K562 (cell line): ENCODE measurements around the gene ECM1. TPM values are rescaled to one million over a fixed set of nuclear protein-coding genes. Genes with fewer than 3 reads are reported as not detected.

Experiments used
- ATAC-seq: fragments of 200-7000 bp; cut with Tn5 transposase; 3 replicates; pipeline ENCODE4 v1.9.1; 2020; ENCODE audit warnings: moderate library complexity
- BruUV-seq: library from RNA; stranded (reverse); fragments of 400-500 nt; replicated peaks from 2 replicates; lab custom pipeline; 2021; lab: Mats Ljungman, UMichigan
- CTCF ChIA-PET: fragments of 300-600 bp; formaldehyde crosslinking; extraction: SDS; loops from one replicate; lab custom pipeline; 2021; ENCODE audit warnings: low intra/inter-chr PET ratio; lab: Yijun Ruan, JAX
- POLR2A ChIA-PET: fragments of 300-600, 350-650 bp; sonication (Branson Sonifier 250); formaldehyde crosslinking; extraction: SDS; loops from one replicate; lab custom pipeline; 2021; ENCODE audit warnings: antibody characterized with exemption, inconsistent platforms; lab: Yijun Ruan, JAX
- DNase-seq, 4 experiments: peaks; one replicate each; pipeline versions ENCODE4 v3.0.0 to v3.0.0-alpha.2; 2011 to 2018; ENCODE audit warnings: low spot score in 3 of 4, mixed read lengths in 3 of 4; ENCODE audit errors: extremely low read depth in 1 of 4
- FAIRE-seq: peaks from 2 replicates; lab custom pipeline; 2011; peaks lifted over from hg19 to GRCh38; lab: Jason Lieb, UNC
- H2AFZ ChIP-seq: 2 replicates; pipeline ENCODE4 v1.6.0; 2011; ENCODE audit warnings: low read depth, low read length, control low read depth, inconsistent platforms
- H3K27ac ChIP-seq: fragments of 200-600 bp; 3 replicates; pipeline ENCODE4 v1.8.0; 2011; ENCODE audit warnings: low read depth, mild to moderate bottlenecking, control low read depth, inconsistent platforms, low read length, moderate library complexity, mixed read lengths; ENCODE audit errors: extremely low read depth
- H3K27me3 ChIP-seq, 2 experiments: fragments of 300-600 bp in 1 of 2; 2 replicates in 1 of 2; 3 replicates in 1 of 2; pipeline versions ENCODE4 v1.6.0 to v1.8.0; 2011; ENCODE audit warnings: inconsistent platforms in 2 of 2, low read length in 2 of 2, mild to moderate bottlenecking in 1 of 2, mixed read lengths in 1 of 2, moderate library complexity in 1 of 2; ENCODE audit not compliant: control insufficient read depth in 2 of 2, insufficient read depth in 2 of 2
- H3K36me3 ChIP-seq: fragments of 300-600 bp; 3 replicates; pipeline ENCODE4 v1.8.0; 2011; ENCODE audit warnings: mild to moderate bottlenecking, low read length, inconsistent platforms; ENCODE audit not compliant: control insufficient read depth, insufficient read depth
- H3K4me1 ChIP-seq, 2 experiments: fragments of 200-600 bp in 1 of 2; replicated peaks in 1 of 2; 2 replicates in 1 of 2; 3 replicates in 1 of 2; pipeline versions ENCODE4 v1.5.1 to v1.8.0; 2011; ENCODE audit warnings: inconsistent platforms in 2 of 2, low read length in 2 of 2, mild to moderate bottlenecking in 1 of 2, mixed read lengths in 1 of 2, moderate library complexity in 1 of 2; ENCODE audit not compliant: control insufficient read depth in 2 of 2, insufficient read depth in 2 of 2
- H3K4me2 ChIP-seq: 2 replicates; pipeline ENCODE4 v1.6.1; 2011; ENCODE audit warnings: low read length, control low read depth, inconsistent platforms, mixed read lengths; ENCODE audit not compliant: insufficient read depth
- H3K4me3 ChIP-seq: fragments of 200-600 bp; sonication (generic), shearing (Covaris generic); 2 replicates; pipeline ENCODE4 v1.5.1; 2016; ENCODE audit warnings: control low read depth, inconsistent platforms
- H3K79me2 ChIP-seq: fragments of 200-600 bp; 3 replicates; pipeline ENCODE4 v1.8.0; 2011; ENCODE audit warnings: low read length, inconsistent platforms; ENCODE audit not compliant: control insufficient read depth, insufficient read depth
- H3K9ac ChIP-seq, 2 experiments: 2 replicates each; pipeline versions ENCODE4 v1.6.0 to v1.6.1; 2011; ENCODE audit warnings: low read depth in 2 of 2, low read length in 2 of 2, control low read depth in 1 of 2, inconsistent platforms in 1 of 2, mild to moderate bottlenecking in 1 of 2, mixed read lengths in 1 of 2; ENCODE audit not compliant: insufficient read depth in 1 of 2
- H3K9me1 ChIP-seq: one replicate; pipeline ENCODE4 v1.6.0; 2011; ENCODE audit warnings: inconsistent platforms, mild to moderate bottlenecking, low read length, moderate library complexity; ENCODE audit not compliant: control insufficient read depth, insufficient read depth
- H3K9me3 ChIP-seq: replicated peaks from 2 replicates; pipeline ENCODE4 v1.5.1; 2011; ENCODE audit warnings: low read depth, low read length, inconsistent platforms; ENCODE audit not compliant: control insufficient read depth, insufficient read depth
- H4K20me1 ChIP-seq: replicated peaks from 2 replicates; pipeline ENCODE4 v1.6.1; 2011; ENCODE audit warnings: low read length, inconsistent platforms, mixed read lengths; ENCODE audit not compliant: control insufficient read depth, insufficient read depth
- ARNT ChIP-seq, 2 experiments: fragments of 450-650 bp; IDR thresholded peaks; 2 replicates each; pipeline ENCODE4 v1.6.1; 2016; ENCODE audit warnings: mild to moderate bottlenecking in 1 of 2
- CAMTA2 ChIP-seq: fragments of 250-450 bp; sonication (Bioruptor Pico); conservative IDR thresholded peaks from 2 replicates; pipeline ENCODE4 v1.5.1; 2022
- CEBPG ChIP-seq, 3 experiments: fragments of 200-800 bp in 1 of 3; sonication (Bioruptor generic) in 1 of 3; sonication (generic) in 1 of 3; formaldehyde crosslinking in 1 of 3; IDR thresholded peaks in 2 of 3; conservative IDR thresholded peaks in 1 of 3; 2 replicates each; pipeline versions ENCODE4 v1.6.1 to v1.8.0; 2016 to 2022; ENCODE audit warnings: missing compliant biosample characterization in 2 of 3, missing genetic modification characterization in 2 of 3, mild to moderate bottlenecking in 1 of 3, missing genetic modification reagents in 1 of 3
- DPF2 ChIP-seq: fragments of 450-650 bp; IDR thresholded peaks from 2 replicates; pipeline ENCODE4 v1.6.1; 2016
- ERF ChIP-seq: fragments of 450-650 bp; formaldehyde crosslinking; IDR thresholded peaks from 2 replicates; pipeline ENCODE4 v1.4.0; 2020; ENCODE audit warnings: mild to moderate bottlenecking, mixed read lengths
- ETV1 ChIP-seq: fragments of 450-650 bp; conservative IDR thresholded peaks from 2 replicates; pipeline ENCODE4 v1.6.1; 2016; ENCODE audit warnings: missing genetic modification characterization, control low read depth, low read depth, missing compliant biosample characterization
- FOXO4 ChIP-seq: fragments of 450-650 bp; formaldehyde crosslinking; IDR thresholded peaks from 2 replicates; pipeline ENCODE4 v1.4.0; 2020; ENCODE audit warnings: mild to moderate bottlenecking, moderate library complexity
- HBP1 ChIP-seq: fragments of 450-650 bp; formaldehyde crosslinking; IDR thresholded peaks from 2 replicates; pipeline ENCODE4 v1.4.0; 2022; ENCODE audit warnings: missing genetic modification characterization
- SAP30 ChIP-seq: fragments of 200-600 bp; sonication (generic); IDR thresholded peaks from 2 replicates; pipeline ENCODE4 v1.6.1; 2012; ENCODE audit warnings: borderline replicate concordance, low read depth, mild to moderate bottlenecking, moderate library complexity, low read length, control low read depth, inconsistent platforms; ENCODE audit not compliant: insufficient read depth, poor library complexity, severe bottlenecking
- SMARCE1 ChIP-seq: fragments of 450-650 bp; IDR thresholded peaks from 2 replicates; pipeline ENCODE4 v1.7.1; 2016; ENCODE audit warnings: mild to moderate bottlenecking
- SOX6 ChIP-seq: fragments of 450-650 bp; IDR thresholded peaks from 2 replicates; pipeline ENCODE4 v1.6.1; 2014; ENCODE audit warnings: mild to moderate bottlenecking
- TCFL5 ChIP-seq: fragments of 250-450 bp; sonication (Bioruptor Pico); conservative IDR thresholded peaks from 2 replicates; pipeline ENCODE4 v1.6.1; 2021; ENCODE audit warnings: mild to moderate bottlenecking, moderate library complexity, matching md5 sums
- TEAD1 ChIP-seq, 2 experiments: fragments of 450-650 bp in 1 of 2; sonication (generic) in 1 of 2; formaldehyde crosslinking; IDR thresholded peaks; 2 replicates each; pipeline versions ENCODE4 v1.4.0 to v1.8.0; 2020 to 2022; ENCODE audit warnings: mild to moderate bottlenecking in 2 of 2, missing genetic modification reagents in 1 of 2
- YY1 ChIP-seq, 3 experiments: IDR thresholded peaks; 2 replicates each; pipeline ENCODE4 v1.6.1; 2011; ENCODE audit warnings: low read length in 2 of 3, mild to moderate bottlenecking in 2 of 3, moderate library complexity in 2 of 3, borderline replicate concordance in 1 of 3, control low read depth in 1 of 3, low read depth in 1 of 3; ENCODE audit not compliant: insufficient read depth in 3 of 3, insufficient replicate concordance in 2 of 3, control insufficient read depth in 1 of 3, insufficient read length in 1 of 3; ENCODE audit errors: extremely low read depth in 1 of 3
- WGBS: fragments of 100-300 bp; shearing (Covaris generic); methylation state at CpG from one replicate; pipeline ENCODE4 v1.1.6; 2016; ENCODE audit warnings: low coverage, mixed read lengths; ENCODE audit not compliant: insufficient coverage; ENCODE audit errors: missing lambda C conversion rate; 5-methylcytosine and 5-hydroxymethylcytosine counted together
- in situ Hi-C: fragments of 300-500 bp; cut with MboI; formaldehyde crosslinking; loops from 4 replicates; pipeline ENCODE4 v1.15.0; 2018; ENCODE audit warnings: inconsistent platforms, mixed read lengths
- intact Hi-C: fragments of 100-400 bp; cut with micrococcal nuclease; formaldehyde crosslinking; loops from 2 replicates; pipeline ENCODE4 v1.14.2; 2022
- polyA plus RNA-seq, 8 experiments: library from polyadenylated mRNA; depleted of rRNA in 4 of 8; stranded (reverse) in 5 of 8; unstranded in 3 of 8; fragments of >200 nt; fragmentation: Nextera tagmentation in 2 of 8; fragmentation: Illumina TruSeq in 1 of 8; extraction: Ambion mirVana in 2 of 8; extraction: Trizol in 1 of 8; gene quantifications; 2 replicates each; pipeline versions ENCODE4 v1.2.1 to v1.2.3, GENCODE V29; 2011 to 2014; ENCODE audit warnings: inconsistent platforms in 1 of 8, missing spikeins in 1 of 8
- total RNA-seq, 7 experiments: library from RNA; depleted of rRNA in 6 of 7; stranded (reverse); fragments of >200 nt in 6 of 7; fragmentation: Illumina TruSeq in 2 of 7; extraction: Trizol in 2 of 7; gene quantifications; 2 replicates each; pipeline versions ENCODE4 v1.2.1 to v1.2.3, GENCODE V29; 2011 to 2021; ENCODE audit warnings: low replicate concordance in 1 of 7

Gene ECM1
- total and polyA plus RNA-seq, 9 of the 15 experiments (the other 6 are each of a cell fraction or from before 2014, with no cell fraction given): 6.6 to 52.2 (median 12.8) TPM

- TF ChIP-seq ARNT (IDR thresholded peaks at IDR 0.05) (0 out of 4 replicates have a peak, but pooled peaks of 1 of the 2 experiments have one; percentile 33), DPF2 (peak; percentile 13; the same call in 1 of the 2 replicates), YY1 (IDR thresholded peaks at IDR 0.05; ENCODE audit: borderline replicate concordance in 1 of 3, control insufficient read depth in 1 of 3, extremely low read depth in 1 of 3, insufficient read depth in 3 of 3, insufficient read length in 1 of 3, insufficient replicate concordance in 2 of 3, low read depth in 1 of 3, low read length in 2 of 3) (peak in 1 of 3 experiments; percentile 9), SAP30 (peak; percentile 23), TCFL5 (CRISPR knock-in tag) (no peak)
These were observed 7.0 kb downstream of the ECM1 start (continued) for GRCh38 chr1:150514913-150515327.

GRCh38 chr1:150515328-150516049 lies 7.6 kb downstream of the ECM1 start, which contains the start of gene FALEC:
Gene FALEC (plus strand): TSS chr1:150515752.
- no peaks in the 10 kb centered on the region for H3K9me3 ChIP-seq
- peak within 1 kb of the TSS; percentile 82 to 98 for H3K9ac ChIP-seq
- H3K79me2 ChIP-seq: peaks cover 13% of the 10 kb centered on the region; the same call in 1 of the 3 replicates
- DNase-seq: peak; percentile 97 to 99 (median 98)
- under 1% methylated on average over 48 of the region's 54 CpGs for WGBS
- H3K9me1 ChIP-seq: no peaks in the 10 kb centered on the region
- no peaks in the 10 kb centered on the region for H3K27me3 ChIP-seq
- peak within 1 kb of the TSS; percentile 83 for H3K27ac ChIP-seq
- BruUV-seq: no TSS peak
- H3K4me3 ChIP-seq: peak within 1 kb of the TSS; percentile 43
- no peaks in the 10 kb centered on the region for H4K20me1 ChIP-seq
- peaks cover 28 to 42% of the 10 kb centered on the region in 2 experiments; a peak in 4 of 5 replicates for H3K4me1 ChIP-seq
- peak within 1 kb of the TSS; percentile 97 for H2AFZ ChIP-seq
- peak; percentile 97 for ATAC-seq
- peak; percentile 89 for FAIRE-seq
- H3K36me3 ChIP-seq: peaks cover 30% of the 10 kb centered on the region; the same call in 2 of the 3 replicates
- ChIA-PET POLR2A (interaction anchor here (0.6 to 2.9 kb wide), 15 partner anchors 8 to 371 kb away, joined by 3 to 18 read pairs (median 4); partner anchors contain the start of genes MCL1 and TARS2), CTCF (interaction anchor here (0.8 to 0.9 kb wide), 2 partner anchors 49 to 260 kb away, joined by 4 to 10 read pairs; no protein-coding TSS in a partner anchor)
- peak within 1 kb of the TSS; percentile 86 for H3K4me2 ChIP-seq
- intact Hi-C loops: loop anchor here (1.0 to 5.0 kb wide), 3 partner anchors 28 to 53 kb away; partner anchors contain the start of gene TARS2
- in situ Hi-C loops: no loop called here
- no peak for TF ChIP-seq SMARCE1
- TF ChIP-seq ERF (CRISPR knock-in tag): 0 out of 2 replicates have a peak, but pooled peaks have one; percentile 64
- TF ChIP-seq HBP1: no peak
- TF ChIP-seq ETV1 (tag): no peak
- TF ChIP-seq TEAD1 (CRISPR knock-in tag; IDR thresholded peaks at IDR 0.05): 0 out of 4 replicates have a peak, but pooled peaks of 1 of the 2 experiments have one; percentile 36
- TF ChIP-seq FOXO4 (CRISPR knock-in tag): no peak
- TF ChIP-seq SOX6: peak; percentile 10; the same call in 1 of the 2 replicates
- TF ChIP-seq CEBPG (CRISPR knock-in tag; IDR thresholded peaks at IDR 0.05): no peak
- no peak for TF ChIP-seq CEBPG (tag; conservative IDR thresholded peaks at IDR 0.05 in 1 of 2, IDR thresholded peaks at IDR 0.05 in 1 of 2)
- TF ChIP-seq CAMTA2 (CRISPR knock-in tag): 0 out of 2 replicates have a peak, but pooled peaks have one; percentile 34
